Mucosa of descending colon (tissue), 3 donors: ENCODE data around the gene COL9A3. TPM values are rescaled to one million over a fixed set of nuclear protein-coding genes. Genes with fewer than 3 reads are reported as not detected.

Experiments used
- ATAC-seq: fragments of 200-7000 bp; cut with Tn5 transposase; one replicate; pipeline ENCODE4 v1.9.1; 2020; ENCODE audit warnings: mild to moderate bottlenecking, moderate library complexity
- DNase-seq, 3 donors: peaks; one replicate each; pipeline ENCODE4 v3.0.0-alpha.2; 2020
- H3K36me3 ChIP-seq: fragments of 200-600 bp; one replicate; pipeline ENCODE4 v1.8.0; 2021; ENCODE audit warnings: low read depth, mild to moderate bottlenecking
- H3K4me1 ChIP-seq: fragments of 200-600 bp; one replicate; pipeline ENCODE4 v1.8.0; 2021; ENCODE audit warnings: low read depth, mild to moderate bottlenecking
- H3K4me3 ChIP-seq: fragments of 200-600 bp; one replicate; pipeline ENCODE4 v1.8.0; 2021; ENCODE audit warnings: mild to moderate bottlenecking
- H3K9me3 ChIP-seq: fragments of 200-600 bp; one replicate; pipeline ENCODE4 v1.8.0; 2021; ENCODE audit warnings: mild to moderate bottlenecking
- CTCF ChIP-seq: fragments of 200-600 bp; IDR thresholded peaks from one replicate; pipeline ENCODE4 v1.8.0; 2022; ENCODE audit warnings: antibody characterized with exemption, mild to moderate bottlenecking
- intact Hi-C, 2 donors: fragments of 100-400 bp; cut with DNase I in 1 of 2; cut with micrococcal nuclease in 1 of 2; formaldehyde crosslinking; loops; one replicate each; pipeline versions ENCODE4 v1.11.0 to v1.11.1; 2022; cut with DNase I, micrococcal nuclease
- total RNA-seq, 3 donors: library from RNA; stranded (reverse); fragmentation: NEBNext Ultra II Directional in 2 of 3; extraction: Animal tissue kit (Norgen Biotek cat#: 25700) in 2 of 3; gene quantifications; one replicate each; pipeline versions ENCODE4 v1.2.1 to v1.2.4, GENCODE V29; 2021 to 2023
- donor health status: DM: no; HTN: no; CAD: no; lungs with moderate emphysema.
- donor health status: DM: no; HTN: no; CAD: no.
- donor health status: DM: no; HTN: yes; CAD: no.

Gene COL9A3
- total RNA-seq, 3 donors from 2014 or later: 0.70 to 12.4 (median 2.3) TPM

- Histone ChIP-seq H3K4me3 (no peak overlapping the region), H3K9me3 (no peaks in the 10 kb centered on the region), H3K4me1 (peaks cover 17% of the 10 kb centered on the region), H3K36me3 (no peaks in the 10 kb centered on the region)
- ATAC-seq (no peak), DNase-seq (no peak)
- no peak for TF ChIP-seq CTCF
- intact Hi-C loops: no loop called here
Measured at GRCh38 chr20:62822239-62822787, 5.5 kb downstream of the COL9A3 start.

DNA sequence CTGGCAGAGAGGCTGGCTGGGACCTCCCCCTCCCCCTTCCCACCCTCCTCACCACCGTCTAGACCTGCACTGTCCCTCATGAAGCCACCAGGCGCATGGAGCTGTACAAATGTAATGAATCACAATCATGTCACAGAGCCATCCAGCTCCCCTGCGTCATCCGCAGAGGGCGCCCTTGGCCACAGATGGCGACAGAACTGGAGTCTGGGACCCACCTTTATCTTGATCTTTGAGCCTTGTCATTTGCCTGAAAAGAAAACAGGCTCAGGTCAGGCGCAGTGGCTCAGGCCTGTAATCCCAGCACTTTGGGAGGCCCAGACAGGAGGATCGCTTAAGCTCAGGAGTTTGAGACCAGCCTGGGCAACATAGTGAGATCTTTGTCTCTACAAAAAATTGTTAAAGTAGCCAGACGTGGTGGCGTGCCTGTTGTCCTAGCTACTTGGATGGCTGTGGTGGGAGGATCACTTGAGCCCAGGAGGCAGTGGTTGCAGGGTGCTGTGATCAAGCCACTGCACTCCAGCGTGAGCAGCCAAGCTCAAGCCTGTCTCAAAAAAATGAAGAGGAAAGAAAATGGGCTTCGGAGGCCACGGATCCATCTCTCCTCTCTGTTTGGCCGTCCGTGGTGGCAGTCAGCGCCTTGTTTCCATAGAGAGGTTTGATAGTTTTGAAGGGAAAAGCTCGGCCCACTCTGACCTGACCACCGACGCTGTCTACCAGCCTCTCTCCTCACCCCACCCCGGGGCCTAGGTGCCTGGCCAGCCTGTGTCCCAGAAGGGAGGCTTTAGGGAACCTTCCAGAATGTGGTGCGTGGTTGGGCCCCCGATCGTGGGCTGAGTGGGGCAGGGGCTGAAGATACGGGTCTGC, 6.2 kb downstream of the COL9A3 start:
- peak; percentile 77 for ATAC-seq
- TF ChIP-seq CTCF: peak; percentile 57
- Histone ChIP-seq H3K36me3 (no peaks in the 10 kb centered on the region), H3K4me1 (peaks cover 17% of the 10 kb centered on the region), H3K4me3 (no peak overlapping the region), H3K9me3 (no peaks in the 10 kb centered on the region)
- intact Hi-C loops: no loop called here
- peak in 2 of 3 donors; percentile 83 to 88 for DNase-seq

GRCh38 chr20:62823688-62824475, 7.0 kb downstream of the COL9A3 start:
- DNase-seq (no peak), ATAC-seq (no peak)
- Histone ChIP-seq H3K9me3 (no peaks in the 10 kb centered on the region), H3K36me3 (no peaks in the 10 kb centered on the region), H3K4me3 (no peak overlapping the region), H3K4me1 (peaks cover 8% of the 10 kb centered on the region)
- no peak for TF ChIP-seq CTCF
- intact Hi-C loops: no loop called here

DNA sequence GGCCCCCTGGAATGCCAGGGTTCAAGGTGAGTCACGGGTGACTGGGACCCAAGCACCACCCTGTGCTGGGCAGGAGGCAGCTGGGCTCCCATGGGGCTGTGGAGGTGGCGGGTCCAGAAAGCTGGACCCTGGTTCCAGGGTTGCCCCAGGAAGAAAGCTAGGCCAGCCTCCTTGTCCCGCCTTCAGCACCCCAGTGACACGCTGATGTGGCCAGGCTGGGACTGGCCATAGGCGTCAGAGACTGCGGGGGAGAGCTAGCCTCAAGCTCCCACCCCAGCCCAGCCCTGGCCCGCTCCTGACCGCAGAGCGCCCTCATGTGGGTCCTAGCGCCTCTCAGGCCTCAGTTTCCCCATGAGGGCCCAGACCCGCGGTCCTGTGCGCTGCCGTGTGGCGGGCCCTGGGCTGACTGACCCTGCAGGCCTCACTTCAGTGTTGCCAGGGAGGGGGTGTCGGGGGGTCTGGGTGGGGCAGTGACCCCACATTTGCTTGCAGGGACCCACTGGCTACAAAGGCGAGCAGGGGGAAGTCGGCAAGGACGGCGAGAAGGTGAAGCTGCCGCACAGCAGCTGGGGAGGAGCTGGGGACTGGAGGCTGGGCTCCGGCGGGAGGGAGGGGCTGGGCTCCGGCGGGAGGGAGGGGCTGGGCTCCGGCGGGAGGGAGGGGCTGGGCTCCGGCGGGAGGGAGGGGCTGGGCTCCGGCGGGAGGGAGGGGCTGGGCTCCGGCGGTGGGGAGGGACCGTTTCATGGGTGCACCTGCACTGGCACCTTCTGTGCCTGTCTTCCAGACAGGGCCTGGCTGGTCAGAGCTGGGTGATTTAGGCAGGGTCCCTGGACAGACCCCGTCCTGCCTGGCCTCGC, 7.9 kb downstream of the COL9A3 start:
- Histone ChIP-seq H3K4me3 (no peak overlapping the region), H3K4me1 (peaks cover 7% of the 10 kb centered on the region), H3K36me3 (no peaks in the 10 kb centered on the region), H3K9me3 (no peaks in the 10 kb centered on the region)
- ATAC-seq: peak; percentile 76
- TF ChIP-seq CTCF: no peak
- intact Hi-C loops: no loop called here
- peak; percentile 76 to 83 (median 79) for DNase-seq
